Measurements from ENCODE around the gene FHIT.
"Not testable (repeated sequence)": the region's sequence is repeated elsewhere in the genome, so short reads cannot be mapped to it uniquely, and the experiment has no call there.

FHIT gene

DNA sequence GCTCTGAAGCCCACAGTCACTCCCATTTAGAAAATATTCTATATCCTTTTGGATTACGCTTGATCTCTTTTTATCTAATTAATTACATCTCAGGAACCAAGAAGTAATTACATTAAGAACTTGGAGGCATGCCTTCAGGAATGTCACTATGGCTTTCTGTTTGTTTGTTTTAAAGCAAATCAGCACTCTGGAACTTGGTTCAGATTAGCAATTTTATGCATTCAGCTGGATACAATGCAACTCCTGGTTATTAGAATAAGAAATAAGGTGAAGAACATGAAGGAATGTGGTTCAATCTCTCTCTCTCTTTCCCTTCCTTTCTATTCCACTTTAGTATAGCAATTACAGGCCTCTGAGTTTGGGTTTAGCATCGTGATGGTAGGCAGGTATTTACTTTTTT, 235.8 kb downstream of the FHIT start:
- Histone ChIP-seq H3K4me1 (ENCODE audit: control insufficient read depth, insufficient read depth, low read length) (no peaks in the 10 kb centered on the region), H3K36me3 (ENCODE audit: control insufficient read depth, insufficient read depth, low read length) (no peaks in the 10 kb centered on the region), H3K9me3 (ENCODE audit: control insufficient read depth, insufficient read depth, low read length) (no peaks in the 10 kb centered on the region), H3K27me3 (ENCODE audit: control insufficient read depth, insufficient read depth, low read length) (no peaks in the 10 kb centered on the region), H3K4me3 (ENCODE audit: low read depth, low read length) (no peak overlapping the region), H3K9ac (ENCODE audit: low read depth, low read length) (no peak overlapping the region)

GRCh38 chr3:61008998-61009380, 242.3 kb downstream of the FHIT start:
- Histone ChIP-seq H3K4me3 (ENCODE audit: low read depth, low read length) (no peak overlapping the region), H3K9me3 (ENCODE audit: control insufficient read depth, insufficient read depth, low read length) (no peaks in the 10 kb centered on the region), H3K36me3 (ENCODE audit: control insufficient read depth, insufficient read depth, low read length) (no peaks in the 10 kb centered on the region), H3K9ac (ENCODE audit: low read depth, low read length) (no peak overlapping the region), H3K27me3 (ENCODE audit: control insufficient read depth, insufficient read depth, low read length) (no peaks in the 10 kb centered on the region), H3K4me1 (ENCODE audit: control insufficient read depth, insufficient read depth, low read length) (no peaks in the 10 kb centered on the region)

DNA sequence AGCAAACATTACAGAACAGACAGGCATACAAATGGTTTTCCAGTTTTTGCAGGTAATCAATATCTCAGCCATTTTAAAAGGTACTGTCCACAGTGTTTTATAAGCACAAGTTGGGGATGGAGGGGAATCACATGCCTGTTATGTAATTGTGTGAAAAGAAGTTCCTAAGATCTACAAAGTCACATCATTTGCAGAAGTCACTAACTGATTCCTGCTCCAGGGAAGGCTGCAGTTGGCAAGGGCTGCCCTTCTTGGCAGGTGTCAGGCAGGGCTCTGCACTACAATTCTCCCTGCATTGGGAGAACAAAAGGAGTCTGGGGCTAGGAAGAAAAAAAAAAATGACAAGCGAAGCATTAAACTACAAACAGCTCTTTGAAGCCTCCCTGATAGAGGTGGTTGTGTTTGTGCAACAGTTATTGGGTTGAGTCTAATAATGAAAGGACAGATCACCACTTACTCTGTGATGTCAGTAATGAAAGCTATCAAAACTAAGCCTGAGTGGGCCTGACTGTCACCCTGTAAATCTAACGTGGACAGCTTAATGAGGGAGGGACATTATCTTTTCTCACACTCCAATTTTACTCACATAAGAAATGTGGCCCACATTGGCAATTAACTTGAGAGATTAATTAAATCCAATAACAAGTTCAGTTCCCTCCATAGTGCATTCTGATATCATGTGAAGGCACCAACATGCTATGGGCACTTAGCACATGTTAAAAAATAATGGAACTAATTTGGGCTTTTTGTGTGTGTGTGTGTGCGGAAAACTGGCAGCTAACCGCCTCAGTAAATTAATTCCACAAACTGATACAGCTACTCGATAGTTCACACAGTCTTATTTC, 242.9 kb downstream of the FHIT start:
- Histone ChIP-seq H3K9me3 (ENCODE audit: control insufficient read depth, insufficient read depth, low read length) (no peaks in the 10 kb centered on the region), H3K9ac (ENCODE audit: low read depth, low read length) (no peak overlapping the region), H3K36me3 (ENCODE audit: control insufficient read depth, insufficient read depth, low read length) (no peaks in the 10 kb centered on the region), H3K4me3 (ENCODE audit: low read depth, low read length) (no peak overlapping the region), H3K4me1 (ENCODE audit: control insufficient read depth, insufficient read depth, low read length) (no peaks in the 10 kb centered on the region), H3K27me3 (ENCODE audit: control insufficient read depth, insufficient read depth, low read length) (no peaks in the 10 kb centered on the region)

DNA sequence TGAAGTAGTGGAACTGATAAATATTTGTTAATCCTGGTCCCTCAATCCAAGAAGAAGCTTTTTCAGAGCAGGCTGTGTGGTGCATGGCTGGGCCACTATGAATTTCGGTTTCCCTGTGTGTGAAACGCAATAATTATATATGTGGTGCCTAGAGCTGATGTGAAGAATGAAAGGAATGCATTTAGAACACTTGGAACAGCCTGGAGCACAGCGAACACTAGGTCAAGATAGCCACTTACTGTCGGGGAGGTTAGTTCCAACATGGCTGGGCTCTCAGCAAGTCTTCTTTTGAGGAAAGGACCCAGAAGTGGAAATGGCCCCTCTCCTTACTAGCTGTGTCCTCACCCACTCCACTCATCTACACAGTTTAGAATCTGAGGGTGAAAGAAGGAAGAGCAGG, 245.7 kb downstream of the FHIT start:
- Histone ChIP-seq H3K27me3 (ENCODE audit: control insufficient read depth, insufficient read depth, low read length) (no peaks in the 10 kb centered on the region), H3K4me1 (ENCODE audit: control insufficient read depth, insufficient read depth, low read length) (no peaks in the 10 kb centered on the region), H3K4me3 (ENCODE audit: low read depth, low read length) (no peak overlapping the region), H3K9ac (ENCODE audit: low read depth, low read length) (no peak overlapping the region), H3K36me3 (ENCODE audit: control insufficient read depth, insufficient read depth, low read length) (no peaks in the 10 kb centered on the region), H3K9me3 (ENCODE audit: control insufficient read depth, insufficient read depth, low read length) (no peaks in the 10 kb centered on the region)

GRCh38 chr3:60998858-60999257, 252.4 kb downstream of the FHIT start:
- H3K4me3 ChIP-seq (ENCODE audit: low read depth, low read length) = no peak overlapping the region
- H3K9ac ChIP-seq (ENCODE audit: low read depth, low read length) = no peak overlapping the region
- H3K4me1 ChIP-seq (ENCODE audit: control insufficient read depth, insufficient read depth, low read length) = no peaks in the 10 kb centered on the region
- no peaks in the 10 kb centered on the region for H3K27me3 ChIP-seq (ENCODE audit: control insufficient read depth, insufficient read depth, low read length)
- H3K9me3 ChIP-seq (ENCODE audit: control insufficient read depth, insufficient read depth, low read length) = no peaks in the 10 kb centered on the region
- H3K36me3 ChIP-seq (ENCODE audit: control insufficient read depth, insufficient read depth, low read length) = no peaks in the 10 kb centered on the region

DNA sequence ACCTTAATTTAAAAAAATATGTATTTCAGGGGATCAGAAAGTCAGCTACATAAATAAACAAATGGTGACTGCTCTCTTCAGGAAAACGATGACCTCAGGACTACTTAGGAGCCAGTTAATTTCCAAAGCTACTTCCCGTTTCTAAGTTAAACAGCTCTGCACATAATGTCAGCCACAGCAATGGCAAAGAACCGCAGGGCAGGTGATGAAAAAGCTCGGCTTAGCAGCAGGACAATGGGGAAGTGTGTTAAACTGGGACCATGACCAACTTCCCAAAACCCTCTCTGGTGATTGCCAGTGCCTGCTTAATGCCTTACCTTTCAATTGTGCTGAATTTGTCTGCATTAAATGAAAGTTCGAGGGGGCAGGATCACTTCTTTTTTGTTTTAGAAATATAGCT, 258.9 kb downstream of the FHIT start:
- no peaks in the 10 kb centered on the region for H3K27me3 ChIP-seq (ENCODE audit: control insufficient read depth, insufficient read depth, low read length)
- no peak overlapping the region for H3K9ac ChIP-seq (ENCODE audit: low read depth, low read length)
- H3K4me3 ChIP-seq (ENCODE audit: low read depth, low read length) = no peak overlapping the region
- no peaks in the 10 kb centered on the region for H3K9me3 ChIP-seq (ENCODE audit: control insufficient read depth, insufficient read depth, low read length)
- no peaks in the 10 kb centered on the region for H3K4me1 ChIP-seq (ENCODE audit: control insufficient read depth, insufficient read depth, low read length)
- no peaks in the 10 kb centered on the region for H3K36me3 ChIP-seq (ENCODE audit: control insufficient read depth, insufficient read depth, low read length)

DNA sequence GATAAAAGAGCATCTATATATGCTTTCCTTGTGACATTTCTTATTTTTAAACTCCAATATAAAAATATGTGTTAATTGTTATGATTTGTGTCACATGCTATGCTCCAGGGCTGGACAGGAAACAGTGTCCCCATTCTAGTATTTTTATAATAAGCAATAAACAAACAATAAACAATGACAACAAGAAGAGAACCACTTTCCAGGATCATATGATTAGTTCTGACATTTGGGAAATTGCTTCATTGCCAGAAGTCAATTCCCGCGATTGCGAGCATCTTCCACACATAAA, 260.9 kb downstream of the FHIT start:
- H3K9me3 ChIP-seq (ENCODE audit: control insufficient read depth, insufficient read depth, low read length) = no peaks in the 10 kb centered on the region
- H3K4me1 ChIP-seq (ENCODE audit: control insufficient read depth, insufficient read depth, low read length) = no peaks in the 10 kb centered on the region
- no peaks in the 10 kb centered on the region for H3K36me3 ChIP-seq (ENCODE audit: control insufficient read depth, insufficient read depth, low read length)
- H3K27me3 ChIP-seq (ENCODE audit: control insufficient read depth, insufficient read depth, low read length) = no peaks in the 10 kb centered on the region
- no peak overlapping the region for H3K9ac ChIP-seq (ENCODE audit: low read depth, low read length)
- H3K4me3 ChIP-seq (ENCODE audit: low read depth, low read length) = no peak overlapping the region

- Histone ChIP-seq H3K36me3 (ENCODE audit: control insufficient read depth, insufficient read depth, low read length) (no peaks in the 10 kb centered on the region), H3K27me3 (ENCODE audit: control insufficient read depth, insufficient read depth, low read length) (no peaks in the 10 kb centered on the region), H3K4me1 (ENCODE audit: control insufficient read depth, insufficient read depth, low read length) (no peaks in the 10 kb centered on the region), H3K9ac (ENCODE audit: low read depth, low read length) (no peak overlapping the region), H3K4me3 (ENCODE audit: low read depth, low read length) (no peak overlapping the region), H3K9me3 (ENCODE audit: control insufficient read depth, insufficient read depth, low read length) (no peaks in the 10 kb centered on the region)
Observed at GRCh38 chr3:60989626-60990441, 261.4 kb downstream of the FHIT start.

DNA sequence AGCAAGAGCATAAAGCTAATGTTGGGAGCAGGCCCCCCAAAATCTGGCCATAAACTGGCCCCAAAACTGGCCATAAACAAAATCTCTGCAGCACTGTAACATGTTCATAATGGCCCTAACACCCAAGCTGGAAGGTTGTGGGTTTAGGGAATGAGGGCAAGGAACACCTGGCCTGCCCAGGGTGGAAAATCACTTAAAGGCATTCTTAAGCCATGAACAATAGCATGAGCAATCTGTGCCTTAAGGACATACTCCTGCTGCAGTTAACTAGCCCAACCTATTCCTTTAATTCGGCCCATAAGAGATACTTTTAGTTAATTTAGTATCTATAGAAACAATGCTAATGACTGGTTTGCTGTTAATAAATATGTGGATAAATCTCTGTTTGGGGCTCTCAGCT, 264.1 kb downstream of the FHIT start:
- not testable (repeated sequence) for H3K27me3 ChIP-seq (ENCODE audit: control insufficient read depth, insufficient read depth, low read length); H3K4me3 ChIP-seq (ENCODE audit: low read depth, low read length); H3K36me3 ChIP-seq (ENCODE audit: control insufficient read depth, insufficient read depth, low read length); H3K9ac ChIP-seq (ENCODE audit: low read depth, low read length); H3K9me3 ChIP-seq (ENCODE audit: control insufficient read depth, insufficient read depth, low read length); H3K4me1 ChIP-seq (ENCODE audit: control insufficient read depth, insufficient read depth, low read length)

DNA sequence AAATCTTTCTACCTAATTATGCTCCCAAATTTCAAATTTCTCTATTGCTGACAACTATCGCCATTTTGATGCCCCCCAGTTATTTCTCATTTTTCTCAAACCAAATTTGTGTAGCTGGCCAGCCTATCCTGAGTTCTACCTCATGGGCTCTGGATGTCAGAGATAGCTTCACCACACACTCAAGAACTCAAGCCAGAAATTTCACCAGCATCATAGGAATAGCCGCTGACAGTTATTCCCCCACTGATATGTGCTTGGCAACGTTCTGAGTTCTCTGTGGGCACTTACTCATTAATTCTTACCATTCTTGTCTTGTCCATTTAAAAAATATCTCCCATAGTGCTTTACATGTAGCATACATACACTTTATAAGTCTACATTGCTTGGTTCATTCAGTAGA, 264.7 kb downstream of the FHIT start:
- Histone ChIP-seq H3K9me3 (ENCODE audit: control insufficient read depth, insufficient read depth, low read length) (no peaks in the 10 kb centered on the region), H3K36me3 (ENCODE audit: control insufficient read depth, insufficient read depth, low read length) (no peaks in the 10 kb centered on the region), H3K4me3 (ENCODE audit: low read depth, low read length) (no peak overlapping the region), H3K27me3 (ENCODE audit: control insufficient read depth, insufficient read depth, low read length) (no peaks in the 10 kb centered on the region), H3K9ac (ENCODE audit: low read depth, low read length) (no peak overlapping the region), H3K4me1 (ENCODE audit: control insufficient read depth, insufficient read depth, low read length) (no peaks in the 10 kb centered on the region)

DNA sequence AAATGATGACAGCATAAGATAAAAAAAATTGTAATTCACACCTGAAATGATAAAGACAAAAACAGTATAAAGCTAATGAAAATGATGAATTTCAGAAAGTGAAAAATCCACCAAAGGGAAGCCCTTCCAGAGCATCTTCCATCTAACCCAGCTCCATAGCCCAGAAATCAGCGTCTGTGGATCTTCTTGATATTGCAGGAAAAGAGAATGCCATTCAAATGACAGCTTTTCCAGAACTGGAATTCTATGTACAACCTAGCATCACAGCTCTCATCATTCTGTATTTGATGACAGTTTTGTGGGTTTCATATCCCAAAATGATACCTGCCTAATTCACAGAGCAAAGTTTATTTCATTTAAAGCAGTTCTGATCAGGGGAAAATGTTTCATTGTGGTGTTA, 267.3 kb downstream of the FHIT start:
- Histone ChIP-seq H3K27me3 (ENCODE audit: control insufficient read depth, insufficient read depth, low read length) (no peaks in the 10 kb centered on the region), H3K9ac (ENCODE audit: low read depth, low read length) (no peak overlapping the region), H3K4me1 (ENCODE audit: control insufficient read depth, insufficient read depth, low read length) (no peaks in the 10 kb centered on the region)

DNA sequence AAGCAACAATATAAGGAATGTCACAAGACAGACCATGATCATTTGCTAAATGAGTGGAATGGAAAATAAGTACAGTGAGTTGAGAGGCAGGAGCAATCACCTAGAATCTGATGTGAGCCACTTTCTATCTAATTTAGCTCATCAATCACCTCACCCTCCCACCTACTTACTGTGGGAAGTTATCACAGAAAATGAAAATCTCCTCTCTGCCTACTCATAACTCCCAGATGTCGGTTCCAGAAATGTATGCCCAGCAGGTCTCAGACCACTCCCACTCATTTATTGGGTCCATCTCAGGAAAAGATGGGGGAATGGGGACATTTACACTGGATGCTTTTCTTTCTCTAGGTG, 270.9 kb downstream of the FHIT start:
- no peak overlapping the region for H3K9ac ChIP-seq (ENCODE audit: low read depth, low read length)
- no peaks in the 10 kb centered on the region for H3K9me3 ChIP-seq (ENCODE audit: control insufficient read depth, insufficient read depth, low read length)
- H3K4me1 ChIP-seq (ENCODE audit: control insufficient read depth, insufficient read depth, low read length) = no peaks in the 10 kb centered on the region
- no peak overlapping the region for H3K4me3 ChIP-seq (ENCODE audit: low read depth, low read length)
- no peaks in the 10 kb centered on the region for H3K27me3 ChIP-seq (ENCODE audit: control insufficient read depth, insufficient read depth, low read length)
- no peaks in the 10 kb centered on the region for H3K36me3 ChIP-seq (ENCODE audit: control insufficient read depth, insufficient read depth, low read length)

More for the DNA sequence above, 267.3 kb downstream of the FHIT start:
- H3K36me3 ChIP-seq (ENCODE audit: control insufficient read depth, insufficient read depth, low read length) = no peaks in the 10 kb centered on the region
- no peaks in the 10 kb centered on the region for H3K9me3 ChIP-seq (ENCODE audit: control insufficient read depth, insufficient read depth, low read length)
- H3K4me3 ChIP-seq (ENCODE audit: low read depth, low read length) = no peak overlapping the region
